ENCODE measurements around the gene APBB2. TPM values are rescaled to one million over a fixed set of nuclear protein-coding genes. Genes with fewer than 3 reads are reported as not detected.

The APBB2 gene
- total RNA-seq, 4 donors from 2014 or later, result 47.5 to 99.9 (median 57.5) TPM

DNA sequence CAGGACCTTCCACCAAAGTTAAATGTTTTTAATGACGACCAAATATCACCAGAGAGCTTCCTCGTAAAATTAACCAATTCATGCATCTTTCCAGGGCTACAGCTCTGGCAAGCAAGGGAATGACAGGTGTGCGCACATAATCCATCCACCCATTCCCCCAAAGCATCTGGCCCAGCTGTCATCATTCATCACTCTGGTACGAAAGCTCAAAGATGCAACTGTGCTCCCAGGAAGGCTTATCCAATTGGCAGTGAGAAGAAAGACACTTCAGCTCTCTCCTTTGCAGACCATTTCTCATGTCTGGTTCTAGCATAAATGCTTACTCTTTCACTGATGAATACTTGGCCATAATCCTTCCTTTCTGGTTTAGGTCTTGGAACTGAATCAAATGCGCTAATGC, 325.4 kb downstream of the APBB2 start:
- no peak overlapping the region for H3K4me3 ChIP-seq
- TF ChIP-seq CTCF (IDR thresholded peaks at IDR 0.05) (no peak), POLR2A (IDR thresholded peaks at IDR 0.05) (no peak)
- H3K27me3 ChIP-seq, result no peaks in the 10 kb centered on the region
- no peaks in the 10 kb centered on the region for H3K4me1 ChIP-seq
- no peaks in the 10 kb centered on the region for H3K9me3 ChIP-seq
- peaks cover 0 to 28% (median 0%) of the 10 kb centered on the region in 3 donors for H3K36me3 ChIP-seq
- no peak for DNase-seq
- no peak overlapping the region for H3K27ac ChIP-seq

DNA sequence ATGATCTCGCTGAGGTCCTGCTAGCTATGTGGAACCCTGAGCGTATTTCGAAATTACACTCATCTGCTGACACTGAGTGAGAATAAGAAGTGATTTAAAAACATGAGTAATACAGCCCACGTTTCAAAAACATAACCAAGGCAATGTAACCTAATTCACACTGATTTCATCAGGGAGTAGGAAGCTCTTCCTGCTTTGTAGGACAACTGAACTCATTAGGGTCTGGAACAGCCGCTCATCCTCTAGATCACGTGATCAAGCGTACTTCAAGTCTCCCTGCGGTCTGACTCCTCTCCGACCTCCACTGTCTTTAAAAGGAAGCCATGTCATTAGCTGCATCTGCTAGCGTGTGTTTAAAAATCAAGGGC, 326.6 kb downstream of the APBB2 start:
- H3K4me3 ChIP-seq, result no peak overlapping the region
- H3K4me1 ChIP-seq, result no peaks in the 10 kb centered on the region
- peaks cover 0 to 24% (median 0%) of the 10 kb centered on the region in 3 donors for H3K36me3 ChIP-seq
- no peak overlapping the region for H3K27ac ChIP-seq
- H3K27me3 ChIP-seq, result no peaks in the 10 kb centered on the region
- TF ChIP-seq CTCF (IDR thresholded peaks at IDR 0.05) (no peak), POLR2A (IDR thresholded peaks at IDR 0.05) (no peak)
- no peaks in the 10 kb centered on the region for H3K9me3 ChIP-seq
- DNase-seq, result no peak

GRCh38 chr4:40886931-40887763, 327.2 kb downstream of the APBB2 start:
- no peaks in the 10 kb centered on the region for H3K27me3 ChIP-seq
- no peak overlapping the region for H3K4me3 ChIP-seq
- H3K9me3 ChIP-seq, result no peaks in the 10 kb centered on the region
- H3K27ac ChIP-seq, result no peak overlapping the region
- DNase-seq, result no peak
- no peaks in the 10 kb centered on the region for H3K4me1 ChIP-seq
- TF ChIP-seq CTCF (IDR thresholded peaks at IDR 0.05), result no peak
- no peak for TF ChIP-seq POLR2A (IDR thresholded peaks at IDR 0.05)
- H3K36me3 ChIP-seq, result peaks cover 0 to 19% (median 0%) of the 10 kb centered on the region in 3 donors

DNA sequence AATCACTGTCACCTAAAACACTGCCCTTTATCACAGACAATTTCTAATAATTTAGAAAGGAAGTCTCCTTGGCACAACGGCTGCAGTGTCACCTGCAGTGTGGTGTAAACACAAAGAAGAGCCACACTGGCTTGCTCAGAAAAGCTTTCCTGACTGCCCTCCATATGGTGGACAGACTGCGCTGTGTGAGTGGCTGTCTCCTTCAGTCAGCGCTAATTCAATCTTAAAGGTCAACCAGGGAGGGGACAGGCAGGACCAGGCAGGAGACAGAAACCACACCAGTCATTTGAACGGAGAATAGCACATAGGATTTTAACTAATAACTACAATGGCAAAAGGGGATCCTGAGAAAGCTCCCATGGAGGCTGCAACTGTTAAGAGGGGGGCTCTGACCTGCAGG, 332.5 kb downstream of the APBB2 start:
- Histone ChIP-seq H3K27ac (no peak overlapping the region), H3K9me3 (no peaks in the 10 kb centered on the region), H3K27me3 (no peaks in the 10 kb centered on the region), H3K4me1 (no peaks in the 10 kb centered on the region), H3K4me3 (no peak overlapping the region), H3K36me3 (peaks cover 0 to 4% (median 0%) of the 10 kb centered on the region in 3 donors)
- no peak for TF ChIP-seq POLR2A (IDR thresholded peaks at IDR 0.05)
- no peak for TF ChIP-seq CTCF (IDR thresholded peaks at IDR 0.05)
- DNase-seq, result no peak

DNA sequence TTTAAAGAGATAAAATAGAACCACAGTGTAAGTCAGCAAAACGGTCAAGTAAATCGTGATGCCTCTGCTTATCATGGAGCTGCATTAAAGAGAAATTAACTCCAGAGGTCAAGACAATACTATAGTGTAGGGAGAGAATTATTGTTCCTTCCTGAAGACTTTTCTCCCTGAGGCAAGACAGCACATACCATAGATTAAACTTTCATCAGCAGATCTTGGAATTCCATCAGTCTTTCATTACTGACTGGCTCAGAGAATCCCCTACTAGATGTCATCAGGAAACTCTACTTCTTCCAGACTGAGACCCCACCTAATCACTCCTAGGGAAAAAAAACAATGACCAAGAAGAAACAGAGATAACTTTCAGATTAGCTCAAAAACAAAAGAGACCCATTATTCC, 333.2 kb downstream of the APBB2 start:
- H3K9me3 ChIP-seq, result no peaks in the 10 kb centered on the region
- no peaks in the 10 kb centered on the region for H3K4me1 ChIP-seq
- no peak for DNase-seq
- H3K27me3 ChIP-seq, result no peaks in the 10 kb centered on the region
- no peak overlapping the region for H3K4me3 ChIP-seq
- peaks cover 0 to 4% (median 0%) of the 10 kb centered on the region in 3 donors for H3K36me3 ChIP-seq
- no peak for TF ChIP-seq CTCF (IDR thresholded peaks at IDR 0.05)
- H3K27ac ChIP-seq, result no peak overlapping the region
